SK-N-SH treated with all-trans-retinoic acid at 6 μM for 48 hours (cell line): Measurements from ENCODE around the gene ADK.

Experiments
- ATAC-seq: fragments of 200-7000 bp; cut with Tn5 transposase; 3 replicates; pipeline ENCODE4 v1.9.1; 2020; ENCODE audit warnings: mild to moderate bottlenecking, moderate library complexity
- BACH2 ChIP-seq: fragments of 250-450 bp; sonication (Bioruptor Pico); IDR thresholded peaks from 2 replicates; pipeline ENCODE4 v1.9.0; 2021; ENCODE audit warnings: mild to moderate bottlenecking, borderline replicate concordance
- CSDC2 ChIP-seq: fragments of 250-450 bp; sonication (Bioruptor Pico); IDR thresholded peaks from 2 replicates; pipeline ENCODE4 v1.5.0; 2020; ENCODE audit warnings: mild to moderate bottlenecking, moderate library complexity
- GLIS3 ChIP-seq: fragments of 250-450 bp; sonication (Bioruptor Pico); IDR thresholded peaks from 2 replicates; pipeline ENCODE4 v1.5.0; 2020; ENCODE audit warnings: mild to moderate bottlenecking, moderate library complexity
- ISL1 ChIP-seq: fragments of 250-450 bp; sonication (Bioruptor Pico); IDR thresholded peaks from 2 replicates; pipeline ENCODE4 v2.1.2; 2022; ENCODE audit warnings: mild to moderate bottlenecking, moderate library complexity
- OSR1 ChIP-seq: fragments of 250-450 bp; sonication (Bioruptor Pico); IDR thresholded peaks from 2 replicates; pipeline ENCODE4 v1.8.0; 2022; ENCODE audit warnings: moderate library complexity, mild to moderate bottlenecking, inconsistent platforms
- PPARA ChIP-seq: fragments of 250-450 bp; sonication (Bioruptor Pico); IDR thresholded peaks from 2 replicates; pipeline ENCODE4 v1.5.0; 2020; ENCODE audit warnings: mild to moderate bottlenecking, borderline replicate concordance
- SNAI2 ChIP-seq: fragments of 250-450 bp; sonication (Bioruptor Pico); IDR thresholded peaks from 2 replicates; pipeline ENCODE4 v1.5.0; 2020; ENCODE audit warnings: mild to moderate bottlenecking, moderate library complexity
- TCF4 ChIP-seq: fragments of 250-450 bp; sonication (Bioruptor Pico); IDR thresholded peaks from 2 replicates; pipeline ENCODE4 v1.8.0; 2021; ENCODE audit warnings: mild to moderate bottlenecking, moderate library complexity, borderline replicate concordance
- TOX ChIP-seq: fragments of 250-450 bp; sonication (Bioruptor Pico); IDR thresholded peaks from 2 replicates; pipeline ENCODE4 v1.8.0; 2021; ENCODE audit warnings: mild to moderate bottlenecking, moderate library complexity, borderline replicate concordance
- ZFP3 ChIP-seq: fragments of 250-450 bp; sonication (Bioruptor Pico); IDR thresholded peaks from 2 replicates; pipeline ENCODE4 v1.5.0; 2020; ENCODE audit warnings: mild to moderate bottlenecking, moderate library complexity
- ZFP30 ChIP-seq: fragments of 450-650 bp; formaldehyde crosslinking; IDR thresholded peaks from 2 replicates; pipeline ENCODE4 v1.5.0; 2022; ENCODE audit warnings: mild to moderate bottlenecking, moderate library complexity
- ZNF565 ChIP-seq: fragments of 450-650 bp; formaldehyde crosslinking; conservative IDR thresholded peaks from 2 replicates; pipeline ENCODE4 v1.5.0; 2020; ENCODE audit warnings: low read depth, mild to moderate bottlenecking, moderate library complexity
- ZNF70 ChIP-seq: fragments of 450-650 bp; formaldehyde crosslinking; IDR thresholded peaks from 2 replicates; pipeline ENCODE4 v1.5.0; 2020; ENCODE audit warnings: mild to moderate bottlenecking, moderate library complexity
- ZNF8 ChIP-seq: fragments of 450-650 bp; formaldehyde crosslinking; IDR thresholded peaks from 2 replicates; pipeline ENCODE4 v1.5.0; 2020; ENCODE audit warnings: mild to moderate bottlenecking, moderate library complexity
- TF ChIP-seq, protein P1 (sequence below): fragments of 250-450 bp; sonication (Bioruptor Pico); IDR thresholded peaks from 2 replicates; pipeline ENCODE4 v1.5.1; 2020; ENCODE audit warnings: low read depth, mild to moderate bottlenecking, moderate library complexity
- TF ChIP-seq, protein P2 (sequence below): fragments of 250-450 bp; sonication (Bioruptor Pico); IDR thresholded peaks from 2 replicates; pipeline ENCODE4 v1.8.0; 2021; ENCODE audit warnings: low read depth, mild to moderate bottlenecking, moderate library complexity, borderline replicate concordance
- TF ChIP-seq, protein P3 (sequence below): fragments of 250-450 bp; sonication (Bioruptor Pico); IDR thresholded peaks from 2 replicates; pipeline ENCODE4 v1.5.0; 2020; ENCODE audit warnings: mild to moderate bottlenecking, moderate library complexity
- TF ChIP-seq, protein P4 (sequence below): fragments of 250-450 bp; sonication (Bioruptor Pico); IDR thresholded peaks from 2 replicates; pipeline ENCODE4 v1.5.1; 2021; ENCODE audit warnings: mild to moderate bottlenecking, moderate library complexity
- TF ChIP-seq, protein P5 (sequence below): fragments of 250-450 bp; sonication (Bioruptor Pico); IDR thresholded peaks from 2 replicates; pipeline ENCODE4 v1.8.0; 2020; ENCODE audit warnings: mild to moderate bottlenecking, moderate library complexity, borderline replicate concordance

Gene ADK

DNA sequence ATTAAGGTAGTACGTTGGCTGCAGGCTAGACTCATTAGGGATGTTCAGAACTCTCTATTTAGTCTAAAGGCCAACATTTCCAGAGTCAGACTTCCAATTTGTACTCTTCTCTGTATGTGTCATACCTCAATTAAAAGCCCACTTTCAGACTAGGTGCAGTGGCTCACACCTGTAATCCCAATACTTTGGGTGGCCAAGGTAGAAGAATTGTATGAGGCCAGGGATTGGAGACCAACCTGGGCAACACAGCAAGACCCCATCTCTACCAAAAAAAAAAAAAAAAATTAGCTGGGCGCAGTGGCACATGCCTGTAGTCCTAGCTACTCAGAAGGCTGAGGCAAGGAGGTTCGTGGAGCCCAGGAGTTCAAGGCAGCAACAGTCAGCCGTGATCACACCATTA, 484.6 kb downstream of the ADK start (continued):
- TF ChIP-seq, protein P1, sequence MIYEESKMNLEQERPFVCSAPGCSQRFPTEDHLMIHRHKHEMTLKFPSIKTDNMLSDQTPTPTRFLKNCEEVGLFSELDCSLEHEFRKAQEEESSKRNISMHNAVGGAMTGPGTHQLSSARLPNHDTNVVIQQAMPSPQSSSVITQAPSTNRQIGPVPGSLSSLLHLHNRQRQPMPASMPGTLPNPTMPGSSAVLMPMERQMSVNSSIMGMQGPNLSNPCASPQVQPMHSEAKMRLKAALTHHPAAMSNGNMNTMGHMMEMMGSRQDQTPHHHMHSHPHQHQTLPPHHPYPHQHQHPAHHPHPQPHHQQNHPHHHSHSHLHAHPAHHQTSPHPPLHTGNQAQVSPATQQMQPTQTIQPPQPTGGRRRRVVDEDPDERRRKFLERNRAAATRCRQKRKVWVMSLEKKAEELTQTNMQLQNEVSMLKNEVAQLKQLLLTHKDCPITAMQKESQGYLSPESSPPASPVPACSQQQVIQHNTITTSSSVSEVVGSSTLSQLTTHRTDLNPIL (CRISPR knock-in tag), result no peak
- TF ChIP-seq GLIS3 (CRISPR knock-in tag) (no peak), OSR1 (CRISPR knock-in tag) (no peak)
- TF ChIP-seq, protein P2, sequence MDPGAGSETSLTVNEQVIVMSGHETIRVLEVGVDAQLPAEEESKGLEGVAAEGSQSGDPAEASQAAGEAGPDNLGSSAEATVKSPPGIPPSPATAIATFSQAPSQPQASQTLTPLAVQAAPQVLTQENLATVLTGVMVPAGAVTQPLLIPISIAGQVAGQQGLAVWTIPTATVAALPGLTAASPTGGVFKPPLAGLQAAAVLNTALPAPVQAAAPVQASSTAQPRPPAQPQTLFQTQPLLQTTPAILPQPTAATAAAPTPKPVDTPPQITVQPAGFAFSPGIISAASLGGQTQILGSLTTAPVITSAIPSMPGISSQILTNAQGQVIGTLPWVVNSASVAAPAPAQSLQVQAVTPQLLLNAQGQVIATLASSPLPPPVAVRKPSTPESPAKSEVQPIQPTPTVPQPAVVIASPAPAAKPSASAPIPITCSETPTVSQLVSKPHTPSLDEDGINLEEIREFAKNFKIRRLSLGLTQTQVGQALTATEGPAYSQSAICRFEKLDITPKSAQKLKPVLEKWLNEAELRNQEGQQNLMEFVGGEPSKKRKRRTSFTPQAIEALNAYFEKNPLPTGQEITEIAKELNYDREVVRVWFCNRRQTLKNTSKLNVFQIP, result no peak

DNA sequence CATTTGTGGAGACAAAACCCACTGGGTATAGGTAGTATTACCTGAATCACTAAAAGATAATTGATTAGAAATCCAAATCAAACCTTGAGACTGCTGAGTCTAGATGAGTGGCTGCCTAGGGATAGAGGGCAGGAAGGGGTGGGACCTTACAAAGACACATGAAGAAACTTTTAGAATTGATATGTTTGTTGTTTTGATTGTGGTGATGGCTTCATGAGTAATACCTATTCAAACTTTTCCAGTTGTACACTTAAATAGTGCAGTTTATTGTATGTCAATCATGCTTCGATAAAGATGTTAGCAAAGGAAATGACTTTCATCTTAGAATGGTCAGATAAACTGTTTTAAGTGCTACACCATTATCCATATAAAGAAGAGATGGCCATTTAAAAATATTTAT, 486.7 kb downstream of the ADK start:
- no peak for ATAC-seq
- TF ChIP-seq ZNF8 (CRISPR knock-in tag) (no peak), ISL1 (CRISPR knock-in tag) (no peak), ZNF565 (no peak), ZFP30 (CRISPR knock-in tag) (no peak), OSR1 (CRISPR knock-in tag) (no peak), GLIS3 (CRISPR knock-in tag) (no peak), BACH2 (no peak), TOX (CRISPR knock-in tag) (no peak), ZNF70 (CRISPR knock-in tag) (no peak), ZFP3 (CRISPR knock-in tag) (no peak), CSDC2 (no peak), PPARA (CRISPR knock-in tag) (no peak), SNAI2 (CRISPR knock-in tag) (no peak), TCF4 (CRISPR knock-in tag) (no peak)
- TF ChIP-seq, protein P3, sequence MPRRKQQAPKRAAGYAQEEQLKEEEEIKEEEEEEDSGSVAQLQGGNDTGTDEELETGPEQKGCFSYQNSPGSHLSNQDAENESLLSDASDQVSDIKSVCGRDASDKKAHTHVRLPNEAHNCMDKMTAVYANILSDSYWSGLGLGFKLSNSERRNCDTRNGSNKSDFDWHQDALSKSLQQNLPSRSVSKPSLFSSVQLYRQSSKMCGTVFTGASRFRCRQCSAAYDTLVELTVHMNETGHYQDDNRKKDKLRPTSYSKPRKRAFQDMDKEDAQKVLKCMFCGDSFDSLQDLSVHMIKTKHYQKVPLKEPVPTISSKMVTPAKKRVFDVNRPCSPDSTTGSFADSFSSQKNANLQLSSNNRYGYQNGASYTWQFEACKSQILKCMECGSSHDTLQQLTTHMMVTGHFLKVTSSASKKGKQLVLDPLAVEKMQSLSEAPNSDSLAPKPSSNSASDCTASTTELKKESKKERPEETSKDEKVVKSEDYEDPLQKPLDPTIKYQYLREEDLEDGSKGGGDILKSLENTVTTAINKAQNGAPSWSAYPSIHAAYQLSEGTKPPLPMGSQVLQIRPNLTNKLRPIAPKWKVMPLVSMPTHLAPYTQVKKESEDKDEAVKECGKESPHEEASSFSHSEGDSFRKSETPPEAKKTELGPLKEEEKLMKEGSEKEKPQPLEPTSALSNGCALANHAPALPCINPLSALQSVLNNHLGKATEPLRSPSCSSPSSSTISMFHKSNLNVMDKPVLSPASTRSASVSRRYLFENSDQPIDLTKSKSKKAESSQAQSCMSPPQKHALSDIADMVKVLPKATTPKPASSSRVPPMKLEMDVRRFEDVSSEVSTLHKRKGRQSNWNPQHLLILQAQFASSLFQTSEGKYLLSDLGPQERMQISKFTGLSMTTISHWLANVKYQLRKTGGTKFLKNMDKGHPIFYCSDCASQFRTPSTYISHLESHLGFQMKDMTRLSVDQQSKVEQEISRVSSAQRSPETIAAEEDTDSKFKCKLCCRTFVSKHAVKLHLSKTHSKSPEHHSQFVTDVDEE (CRISPR knock-in tag), result no peak
- TF ChIP-seq, protein P4, sequence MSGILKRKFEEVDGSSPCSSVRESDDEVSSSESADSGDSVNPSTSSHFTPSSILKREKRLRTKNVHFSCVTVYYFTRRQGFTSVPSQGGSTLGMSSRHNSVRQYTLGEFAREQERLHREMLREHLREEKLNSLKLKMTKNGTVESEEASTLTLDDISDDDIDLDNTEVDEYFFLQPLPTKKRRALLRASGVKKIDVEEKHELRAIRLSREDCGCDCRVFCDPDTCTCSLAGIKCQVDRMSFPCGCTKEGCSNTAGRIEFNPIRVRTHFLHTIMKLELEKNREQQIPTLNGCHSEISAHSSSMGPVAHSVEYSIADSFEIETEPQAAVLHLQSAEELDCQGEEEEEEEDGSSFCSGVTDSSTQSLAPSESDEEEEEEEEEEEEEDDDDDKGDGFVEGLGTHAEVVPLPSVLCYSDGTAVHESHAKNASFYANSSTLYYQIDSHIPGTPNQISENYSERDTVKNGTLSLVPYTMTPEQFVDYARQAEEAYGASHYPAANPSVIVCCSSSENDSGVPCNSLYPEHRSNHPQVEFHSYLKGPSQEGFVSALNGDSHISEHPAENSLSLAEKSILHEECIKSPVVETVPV (CRISPR knock-in tag), result no peak
- TF ChIP-seq, protein P5, sequence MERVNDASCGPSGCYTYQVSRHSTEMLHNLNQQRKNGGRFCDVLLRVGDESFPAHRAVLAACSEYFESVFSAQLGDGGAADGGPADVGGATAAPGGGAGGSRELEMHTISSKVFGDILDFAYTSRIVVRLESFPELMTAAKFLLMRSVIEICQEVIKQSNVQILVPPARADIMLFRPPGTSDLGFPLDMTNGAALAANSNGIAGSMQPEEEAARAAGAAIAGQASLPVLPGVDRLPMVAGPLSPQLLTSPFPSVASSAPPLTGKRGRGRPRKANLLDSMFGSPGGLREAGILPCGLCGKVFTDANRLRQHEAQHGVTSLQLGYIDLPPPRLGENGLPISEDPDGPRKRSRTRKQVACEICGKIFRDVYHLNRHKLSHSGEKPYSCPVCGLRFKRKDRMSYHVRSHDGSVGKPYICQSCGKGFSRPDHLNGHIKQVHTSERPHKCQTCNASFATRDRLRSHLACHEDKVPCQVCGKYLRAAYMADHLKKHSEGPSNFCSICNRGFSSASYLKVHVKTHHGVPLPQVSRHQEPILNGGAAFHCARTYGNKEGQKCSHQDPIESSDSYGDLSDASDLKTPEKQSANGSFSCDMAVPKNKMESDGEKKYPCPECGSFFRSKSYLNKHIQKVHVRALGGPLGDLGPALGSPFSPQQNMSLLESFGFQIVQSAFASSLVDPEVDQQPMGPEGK (CRISPR knock-in tag), result no peak
- TF ChIP-seq, protein P1 (CRISPR knock-in tag), result no peak
- TF ChIP-seq, protein P2, result no peak
- TF ChIP-seq, all 23 proteins: peak for 0
